OCI-LY7 (cell line): ENCODE measurements around the gene ZSWIM2. TPM values are rescaled to one million over a fixed set of nuclear protein-coding genes. Genes with fewer than 3 reads are reported as not detected.

ENCODE experiments used
- total RNA-seq, 2 experiments: library from RNA; depleted of rRNA in 1 of 2; stranded (reverse); fragments of >200 nt in 1 of 2; shearing (Covaris generic) in 1 of 2; gene quantifications; 2 replicates each; pipeline ENCODE4 v1.2.3, GENCODE V29; 2014 to 2022

The ZSWIM2 gene
- total RNA-seq, 2 experiments from 2014 or later: not detected

Other genes starting within 250 kb of the ZSWIM2 start
- gene FAM171B, start 155.1 kb downstream of the ZSWIM2 start, total RNA-seq (2014; rRNA removed; shearing (Covaris generic)): not detected in 2 replicates
- not detected in 2 replicates for gene FAM171B, start 155.1 kb downstream of the ZSWIM2 start, total RNA-seq (2022)